BE2C (cell line): Measurements from ENCODE around the gene CILP.

Experiments
- DNase-seq: peaks from one replicate; pipeline ENCODE4 v3.0.0-alpha.2; 2020
- H3K27me3 ChIP-seq: fragments of 250-450 bp; sonication (Bioruptor Pico); 2 replicates; pipeline ENCODE4 v1.5.1; 2020; ENCODE audit warnings: mild to moderate bottlenecking
- H3K36me3 ChIP-seq: fragments of 250-450 bp; sonication (Bioruptor Pico); 2 replicates; pipeline ENCODE4 v1.5.1; 2020; ENCODE audit warnings: mild to moderate bottlenecking
- H3K4me1 ChIP-seq: fragments of 250-450 bp; sonication (Bioruptor Pico); 2 replicates; pipeline ENCODE4 v1.5.1; 2020
- H3K4me3 ChIP-seq: 2 replicates; pipeline ENCODE4 v1.5.1; 2011; ENCODE audit warnings: low read depth, low read length
- H3K9me3 ChIP-seq: fragments of 250-450 bp; sonication (Bioruptor Pico); 2 replicates; pipeline ENCODE4 v1.5.1; 2020
- CTCF ChIP-seq: IDR thresholded peaks from 2 replicates; pipeline ENCODE4 v1.5.1; 2012; ENCODE audit warnings: mild to moderate bottlenecking, low read depth, low read length

CILP gene

GRCh38 chr15:65163041-65163440 is 48.2 kb downstream of the CILP start:
- Histone ChIP-seq H3K4me3 (no peak overlapping the region), H3K27me3 (no peaks in the 10 kb centered on the region), H3K9me3 (no peaks in the 10 kb centered on the region), H3K4me1 (no peaks in the 10 kb centered on the region), H3K36me3 (peaks cover 17% of the 10 kb centered on the region)
- no peak for DNase-seq
- TF ChIP-seq CTCF: no peak

DNA sequence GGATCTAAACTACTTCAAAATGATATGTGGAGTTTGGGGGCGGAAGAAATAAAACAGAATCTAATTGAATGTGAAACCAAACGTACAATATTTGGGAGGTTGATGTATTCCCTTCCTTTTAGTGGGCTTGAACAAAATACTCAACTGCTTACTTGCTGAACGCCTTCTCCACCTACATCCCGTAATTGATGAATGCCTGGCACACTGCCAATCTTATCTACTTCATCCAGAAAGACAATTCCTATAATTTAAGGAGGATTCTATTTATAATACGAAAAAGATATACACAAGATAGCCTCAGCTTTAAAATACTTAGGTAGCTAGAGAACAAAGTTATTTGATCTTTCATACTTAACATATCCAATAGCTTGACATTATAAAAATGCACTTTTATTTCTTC is 54.6 kb downstream of the CILP start:
- no peaks in the 10 kb centered on the region for H3K9me3 ChIP-seq
- H3K4me3 ChIP-seq: no peak overlapping the region
- no peak for DNase-seq
- H3K36me3 ChIP-seq: peaks cover 63% of the 10 kb centered on the region
- H3K27me3 ChIP-seq: no peaks in the 10 kb centered on the region
- no peaks in the 10 kb centered on the region for H3K4me1 ChIP-seq
- no peak for TF ChIP-seq CTCF

DNA sequence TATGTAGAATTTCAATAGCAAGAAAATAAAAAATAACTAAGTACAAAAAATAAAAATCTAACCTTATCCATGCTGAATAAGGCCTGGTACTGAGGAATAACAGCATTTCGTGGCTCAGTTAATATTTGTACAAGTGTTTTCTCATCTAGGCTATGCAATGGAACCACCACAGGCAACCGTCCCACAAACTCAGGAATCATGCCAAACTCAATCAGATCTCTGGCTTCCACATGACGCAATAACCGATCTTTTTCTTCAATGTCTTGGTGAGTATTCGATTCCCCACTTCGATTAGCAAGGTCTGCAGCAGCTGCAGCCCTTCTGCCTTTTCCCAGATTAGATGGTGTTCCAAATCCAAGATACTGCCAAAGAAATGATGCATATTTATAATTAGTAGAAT is 56.6 kb downstream of the CILP start:
- Histone ChIP-seq H3K27me3 (no peaks in the 10 kb centered on the region), H3K9me3 (no peaks in the 10 kb centered on the region), H3K4me1 (no peaks in the 10 kb centered on the region), H3K36me3 (peaks cover 78% of the 10 kb centered on the region), H3K4me3 (no peak overlapping the region)
- DNase-seq: no peak
- TF ChIP-seq CTCF: no peak

GRCh38 chr15:65147902-65148301 is 63.4 kb downstream of the CILP start:
- Histone ChIP-seq H3K36me3 (peaks cover 33% of the 10 kb centered on the region), H3K4me3 (no peak overlapping the region), H3K4me1 (no peaks in the 10 kb centered on the region), H3K9me3 (no peaks in the 10 kb centered on the region), H3K27me3 (no peaks in the 10 kb centered on the region)
- TF ChIP-seq CTCF: no peak
- DNase-seq: no peak

GRCh38 chr15:65146438-65146837 is 64.8 kb downstream of the CILP start:
- H3K4me3 ChIP-seq: no peak overlapping the region
- no peaks in the 10 kb centered on the region for H3K4me1 ChIP-seq
- peaks cover 23% of the 10 kb centered on the region for H3K36me3 ChIP-seq
- no peaks in the 10 kb centered on the region for H3K27me3 ChIP-seq
- TF ChIP-seq CTCF: no peak
- DNase-seq: no peak
- H3K9me3 ChIP-seq: no peaks in the 10 kb centered on the region
